Measurements from ENCODE around the gene STX19.
A peak's percentile ranks its signal among the peaks of the same experiment; 100 is the strongest.
"Not testable (repeated sequence)": the region's sequence is repeated elsewhere in the genome, so short reads cannot be mapped to it uniquely, and the experiment has no call there.

Gene STX19

DNA sequence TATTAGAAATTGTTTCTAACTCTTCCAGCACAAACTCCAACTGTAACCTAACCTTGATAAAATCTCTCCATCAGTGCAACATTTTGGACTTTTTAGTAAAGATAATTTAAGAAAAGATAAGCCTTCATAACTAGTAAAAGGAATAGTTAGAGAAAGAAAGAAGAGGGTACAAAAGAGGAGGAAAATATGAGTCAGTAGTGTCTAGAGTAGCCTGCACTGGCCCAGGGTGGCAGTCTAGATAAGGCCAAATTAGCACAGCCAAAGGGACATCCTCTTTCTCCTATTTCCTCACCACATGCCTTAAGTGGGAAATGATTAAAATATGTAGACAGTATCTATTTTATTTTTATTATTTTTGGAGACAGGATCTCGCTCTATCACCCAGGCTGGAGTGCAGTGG lies 58.4 kb downstream of the STX19 start:
- DNase-seq = peak; percentile 5

DNA sequence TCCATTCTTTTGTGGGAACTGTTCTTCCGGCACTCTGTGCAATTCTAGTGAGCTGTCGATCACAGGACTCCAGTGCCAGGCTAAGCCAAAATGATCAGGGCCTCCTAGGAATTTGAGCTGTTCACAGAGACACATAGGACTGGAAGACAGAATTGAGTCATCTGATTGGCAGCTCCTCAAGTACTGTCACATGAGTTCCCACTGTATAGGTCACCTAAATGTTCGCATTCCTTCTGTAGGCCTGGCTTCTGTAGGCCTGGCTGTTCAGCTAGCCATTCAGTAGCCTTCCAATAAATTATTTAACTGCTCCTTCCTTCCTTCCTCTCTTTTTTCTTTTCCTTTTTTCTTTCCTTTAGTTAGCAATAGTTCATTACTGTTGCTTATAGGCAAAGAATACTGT lies 59.0 kb downstream of the STX19 start:
- DNase-seq = no peak

DNA sequence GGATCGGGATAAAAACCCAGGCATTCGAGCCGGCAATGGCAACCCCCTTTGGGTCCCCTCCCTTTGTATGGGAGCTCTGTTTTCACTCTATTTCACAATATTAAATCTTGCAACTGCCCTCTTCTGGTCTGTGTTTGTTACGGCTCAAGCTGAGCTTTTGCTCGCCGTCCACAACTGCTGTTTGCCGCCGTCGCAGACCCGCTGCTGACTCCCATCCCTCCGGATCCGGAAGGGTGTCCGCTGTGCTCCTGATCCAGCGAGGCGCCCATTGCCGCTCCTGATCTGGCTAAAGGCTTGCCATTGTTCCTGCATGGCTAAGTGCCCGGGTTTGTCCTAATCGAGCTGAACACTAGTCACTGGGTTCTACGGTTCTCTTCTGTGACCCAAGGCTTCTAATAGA lies 63.3 kb downstream of the STX19 start:
- DNase-seq = not testable (repeated sequence)

Measured in GF-D8 (cell line).